Upper lobe of left lung (tissue), 6 donors: ENCODE data around the gene CYP2J2. TPM values are rescaled to one million over a fixed set of nuclear protein-coding genes. Genes with fewer than 3 reads are reported as not detected.
"Not testable (repeated sequence)": the region's sequence is repeated elsewhere in the genome, so short reads cannot be mapped to it uniquely, and the experiment has no call there.

Source experiments
- ATAC-seq, 2 donors: fragments of 200-7000 bp; cut with Tn5 transposase; one replicate each; pipeline ENCODE4 v1.9.1; 2022; ENCODE audit warnings: mild to moderate bottlenecking in 2 of 2, moderate library complexity in 2 of 2; ENCODE audit not compliant: low FRiP score in 2 of 2
- DNase-seq, 2 donors: peaks; one replicate each; pipeline ENCODE4 v3.0.0-alpha.2; 2019 to 2020
- H3K27ac ChIP-seq, 4 donors: fragments of 200-600 bp; sonication (generic); one replicate each; pipeline ENCODE4 v1.5.1; 2016 to 2019
- H3K27me3 ChIP-seq, 4 donors: fragments of 200-600 bp; sonication (generic); one replicate each; pipeline ENCODE4 v1.5.1; 2017 to 2019
- H3K36me3 ChIP-seq, 4 donors: fragments of 200-600 bp; sonication (generic); one replicate each; pipeline ENCODE4 v1.5.1; 2016 to 2019
- H3K4me1 ChIP-seq, 4 donors: fragments of 200-600 bp; sonication (generic); one replicate each; pipeline ENCODE4 v1.5.1; 2018 to 2019
- H3K4me3 ChIP-seq, 4 donors: fragments of 200-600 bp; sonication (generic); one replicate each; pipeline ENCODE4 v1.5.1; 2017 to 2019; ENCODE audit warnings: mild to moderate bottlenecking in 2 of 4, moderate library complexity in 1 of 4
- H3K9me3 ChIP-seq, 4 donors: fragments of 200-600 bp; sonication (generic); one replicate each; pipeline ENCODE4 v1.5.1; 2018 to 2019
- CTCF ChIP-seq, 6 experiments: fragments of 450-650 bp in 4 of 6; fragments of 200-600 bp in 2 of 6; sonication (generic) in 2 of 6; IDR thresholded peaks; one replicate each; pipeline ENCODE4 v1.5.1; 2016 to 2019; ENCODE audit warnings: antibody characterized with exemption in 6 of 6
- EP300 ChIP-seq, 4 donors: sonication (generic); formaldehyde crosslinking; IDR thresholded peaks; one replicate each; pipeline ENCODE4 v1.5.1; 2017; ENCODE audit warnings: antibody characterized with exemption in 4 of 4, control low read depth in 2 of 4
- POLR2A ChIP-seq, 4 donors: fragments of 450-650 bp; IDR thresholded peaks; one replicate each; pipeline ENCODE4 v1.5.1; 2016 to 2017; ENCODE audit warnings: antibody characterized with exemption in 4 of 4, mild to moderate bottlenecking in 2 of 4
- POLR2AphosphoS5 ChIP-seq, 2 donors: sonication (generic); formaldehyde crosslinking; IDR thresholded peaks; one replicate each; pipeline ENCODE4 v1.5.1; 2017; ENCODE audit warnings: antibody characterized with exemption in 2 of 2
- WGBS, 2 donors: methylation state at CpG; one replicate each; pipeline ENCODE4 v1.1.5; 2017 to 2018; 5-methylcytosine and 5-hydroxymethylcytosine counted together
- total RNA-seq, 6 donors: library from RNA; depleted of rRNA in 4 of 6; stranded (reverse); fragments of >200 nt in 4 of 6; gene quantifications; one replicate each; pipeline versions ENCODE4 v1.1.0 to v1.2.1, GENCODE V29; 2016 to 2021
- donor health status: DM: no; HTN: no; CAD: no; lungs with moderate emphysema.
- donor health status: DM: no; HTN: yes; CAD: no; lungs with severe emphysema.

CYP2J2 gene
- total RNA-seq, 6 donors from 2014 or later, result 1.4 to 13.1 (median 1.8) TPM

GRCh38 chr1:59919746-59920145 is 6.8 kb downstream of the CYP2J2 start:
- TF ChIP-seq CTCF (IDR thresholded peaks at IDR 0.05) (no peak), EP300 (IDR thresholded peaks at IDR 0.05) (no peak), POLR2AphosphoS5 (IDR thresholded peaks at IDR 0.05) (no peak), POLR2A (IDR thresholded peaks at IDR 0.05) (no peak)
- Histone ChIP-seq H3K27ac (no peak overlapping the region), H3K4me1 (no peaks in the 10 kb centered on the region), H3K27me3 (no peaks in the 10 kb centered on the region), H3K36me3 (no peaks in the 10 kb centered on the region), H3K4me3 (no peak overlapping the region), H3K9me3 (peaks cover 4 to 12% (median 5%) of the 10 kb centered on the region in 4 donors)
- ATAC-seq (no peak), DNase-seq (no peak)
- WGBS, 2 donors, result 69 to 95% methylated on average over 2 of the region's 2 CpGs

DNA sequence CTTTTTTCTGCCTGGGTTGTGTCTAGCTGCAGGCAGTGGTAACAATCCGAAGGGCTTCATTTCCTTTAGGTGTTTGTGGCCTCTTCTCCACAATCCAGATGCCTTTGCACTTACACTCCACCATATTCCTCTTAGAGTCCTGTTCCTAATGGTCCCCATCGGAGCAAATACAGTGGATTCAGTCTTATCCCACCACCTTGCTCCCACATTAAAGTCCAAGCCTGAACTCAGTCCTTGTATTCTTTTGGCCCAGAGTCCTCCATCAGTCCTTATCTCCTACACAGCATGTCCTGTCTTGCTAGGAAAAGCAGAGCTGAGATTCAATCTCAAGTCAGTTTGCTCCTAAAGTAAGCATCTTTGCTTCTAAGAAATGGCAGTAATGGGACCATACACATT is 8.8 kb downstream of the CYP2J2 start:
- no peaks in the 10 kb centered on the region for H3K27me3 ChIP-seq
- TF ChIP-seq POLR2A (IDR thresholded peaks at IDR 0.05) (no peak), POLR2AphosphoS5 (IDR thresholded peaks at IDR 0.05) (no peak), CTCF (IDR thresholded peaks at IDR 0.05) (no peak), EP300 (IDR thresholded peaks at IDR 0.05) (no peak)
- no peak overlapping the region for H3K27ac ChIP-seq
- ATAC-seq, result no peak
- no peaks in the 10 kb centered on the region for H3K4me1 ChIP-seq
- no peak overlapping the region for H3K4me3 ChIP-seq
- WGBS, 2 donors, result 86 to 89% methylated on average over 2 of the region's 2 CpGs
- no peaks in the 10 kb centered on the region for H3K36me3 ChIP-seq
- no peaks in the 10 kb centered on the region for H3K9me3 ChIP-seq
- no peak for DNase-seq

DNA sequence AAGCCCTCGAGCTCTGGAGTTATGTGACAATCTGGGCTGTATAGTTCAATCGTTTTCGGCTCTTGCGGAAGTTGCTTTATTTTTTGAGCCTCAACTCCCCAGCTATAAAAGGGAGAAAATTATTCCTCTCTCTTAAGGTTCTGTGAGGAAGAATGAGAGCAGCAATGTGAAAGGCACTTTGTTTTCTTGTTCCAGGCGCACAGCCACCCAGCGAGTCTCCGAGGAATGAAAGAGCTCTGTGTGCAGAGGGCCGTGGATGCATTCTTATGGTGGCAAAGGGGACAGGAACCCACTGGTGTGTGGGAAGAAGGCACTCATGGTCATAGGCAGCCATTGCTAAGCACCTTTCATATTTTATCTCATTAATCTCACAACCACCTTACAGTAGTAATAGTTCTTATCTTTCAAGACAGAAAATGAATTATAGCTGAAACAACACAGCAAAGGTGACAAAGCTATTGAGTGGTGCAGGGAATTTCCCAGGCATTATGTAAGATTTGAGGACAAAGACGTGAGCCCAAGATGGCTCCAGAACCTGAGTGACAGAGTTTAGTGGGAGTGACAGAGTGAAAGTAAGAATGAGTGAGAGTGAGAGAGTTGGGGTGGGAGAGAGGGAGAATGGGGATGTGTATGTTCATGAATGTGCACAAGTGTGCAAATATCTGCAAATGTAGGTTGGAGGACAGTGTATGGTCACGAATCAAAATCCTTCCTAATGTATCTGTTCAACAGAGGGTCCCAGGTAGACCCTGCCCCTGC is 9.4 kb downstream of the CYP2J2 start:
- no peak for ATAC-seq
- Histone ChIP-seq H3K27me3 (no peaks in the 10 kb centered on the region), H3K4me3 (no peak overlapping the region), H3K9me3 (no peaks in the 10 kb centered on the region), H3K4me1 (no peaks in the 10 kb centered on the region), H3K27ac (no peak overlapping the region), H3K36me3 (no peaks in the 10 kb centered on the region)
- 85% methylated on average over 10 of the region's 10 CpGs for WGBS, 2 donors
- DNase-seq, result no peak
- no peak for TF ChIP-seq CTCF (IDR thresholded peaks at IDR 0.05)
- no peak for TF ChIP-seq EP300 (IDR thresholded peaks at IDR 0.05)
- no peak for TF ChIP-seq POLR2A (IDR thresholded peaks at IDR 0.05)
- TF ChIP-seq POLR2AphosphoS5 (IDR thresholded peaks at IDR 0.05), result no peak

DNA sequence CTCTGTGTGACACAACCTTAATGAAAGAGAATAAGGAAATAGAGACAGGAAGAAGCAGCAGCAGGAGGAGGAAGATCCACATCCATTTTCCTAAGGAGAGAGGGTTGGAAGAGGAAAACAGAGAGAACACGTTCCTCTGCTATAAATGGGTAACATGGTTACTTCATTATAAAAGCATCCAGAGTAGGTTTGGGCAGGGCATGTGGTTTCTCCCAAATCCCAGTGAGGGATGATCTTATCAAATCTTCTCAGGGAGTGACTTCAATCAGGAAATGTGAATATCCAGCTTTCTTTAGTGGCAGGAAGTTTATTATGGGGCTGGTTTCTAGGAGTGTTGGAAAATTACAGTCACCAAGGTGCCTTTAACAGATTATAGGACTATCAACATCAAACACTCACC is 11.1 kb downstream of the CYP2J2 start:
- Histone ChIP-seq H3K27me3 (no peaks in the 10 kb centered on the region), H3K4me3 (no peak overlapping the region), H3K4me1 (no peaks in the 10 kb centered on the region), H3K36me3 (no peaks in the 10 kb centered on the region), H3K9me3 (no peaks in the 10 kb centered on the region), H3K27ac (no peak overlapping the region)
- DNase-seq (no peak), ATAC-seq (peak in 1 of 2 donors; percentile 32)
- 50 to 67% methylated on average over 1 of the region's 1 CpG for WGBS, 2 donors
- TF ChIP-seq CTCF (IDR thresholded peaks at IDR 0.05) (no peak), POLR2A (IDR thresholded peaks at IDR 0.05) (no peak), EP300 (IDR thresholded peaks at IDR 0.05) (no peak), POLR2AphosphoS5 (IDR thresholded peaks at IDR 0.05) (no peak)

- not testable (repeated sequence) for H3K4me3 ChIP-seq, DNase-seq, H3K36me3 ChIP-seq, H3K27ac ChIP-seq, H3K9me3 ChIP-seq, H3K27me3 ChIP-seq, ATAC-seq, H3K4me1 ChIP-seq
- WGBS, 2 donors, result 93 to 94% methylated on average over 7 of the region's 7 CpGs
These were observed 11.7 kb downstream of the CYP2J2 start for GRCh38 chr1:59914791-59915286.
